Measurements from ENCODE around the gene AHSA1. TPM values are rescaled to one million over a fixed set of nuclear protein-coding genes. Genes with fewer than 3 reads are reported as not detected.

The AHSA1 gene
- total and polyA plus RNA-seq, 3 experiments from 2014 or later: 134 to 324 (median 307) TPM

DNA sequence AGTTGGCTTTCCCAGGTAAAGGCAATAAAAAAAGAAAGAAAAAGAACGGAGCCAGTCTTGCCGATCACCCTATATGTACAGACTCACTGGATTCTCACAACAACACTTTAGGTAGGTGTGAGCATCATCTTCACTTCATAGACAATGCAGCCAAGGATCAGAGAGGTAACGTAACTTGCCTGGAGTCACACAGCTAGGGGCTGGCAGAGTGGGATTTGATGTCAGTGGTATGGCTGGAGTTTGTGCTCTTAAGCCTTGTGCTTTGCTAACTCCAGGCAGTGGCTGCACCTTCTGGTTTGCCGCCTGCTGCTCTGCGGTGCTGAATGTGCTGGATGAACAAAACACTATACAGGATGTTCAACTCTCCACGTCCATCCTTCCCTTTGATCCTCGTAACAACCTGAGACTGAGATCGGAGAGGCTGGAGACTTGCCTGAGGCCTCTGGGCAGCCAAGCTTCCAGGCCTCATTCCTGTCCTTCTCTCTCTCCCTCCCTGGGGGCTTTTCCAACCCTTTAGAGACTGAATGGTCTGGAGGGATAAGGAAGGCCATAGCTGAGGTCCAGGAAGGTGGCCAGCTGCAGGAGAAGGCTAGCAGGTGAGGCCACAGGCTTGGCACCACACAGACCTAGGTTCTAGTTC is 32.6 kb downstream of the AHSA1 start:
- CTCF ChIA-PET: no interaction called here
- Mint-ChIP-seq H3K4me3 (no peak overlapping the region), H3K27me3 (peaks cover under 1 to 5% of the 10 kb centered on the region in 2 donors)

GRCh38 chr14:77491056-77491455 is 33.2 kb downstream of the AHSA1 start:
- Histone ChIP-seq H3K4me3 (ENCODE audit: low read length) (no peak overlapping the region), H3K9me3 (ENCODE audit: low read length) (no peaks in the 10 kb centered on the region), H3K36me3 (ENCODE audit: insufficient read depth, low read length) (no peaks in the 10 kb centered on the region), H3K27me3 (ENCODE audit: insufficient read depth, low read length, poor library complexity, severe bottlenecking) (no peaks in the 10 kb centered on the region), H3K4me1 (ENCODE audit: insufficient read depth, low read length) (no peaks in the 10 kb centered on the region), H3K27ac (ENCODE audit: low read depth, low read length) (no peak overlapping the region)
- Mint-ChIP-seq H3K4me3 (no peak overlapping the region), H3K27ac (no peak overlapping the region), H3K36me3 (no peaks in the 10 kb centered on the region), H3K4me1 (no peaks in the 10 kb centered on the region), H3K27me3 (peaks cover 5 to 9% of the 10 kb centered on the region in 2 donors), H3K9me3 (no peaks in the 10 kb centered on the region)
- CTCF ChIA-PET: no interaction called here
- no peak for DNase-seq
- POLR2A ChIA-PET: no interaction called here

More for the DNA sequence above, 32.6 kb downstream of the AHSA1 start:
- Mint-ChIP-seq H3K36me3 (no peaks in the 10 kb centered on the region), H3K9me3 (no peaks in the 10 kb centered on the region), H3K4me1 (no peaks in the 10 kb centered on the region), H3K27ac (no peak overlapping the region)
- no peaks in the 10 kb centered on the region for H3K36me3 ChIP-seq (ENCODE audit: insufficient read depth, low read length)
- H3K4me1 ChIP-seq (ENCODE audit: insufficient read depth, low read length): no peaks in the 10 kb centered on the region
- no peaks in the 10 kb centered on the region for H3K27me3 ChIP-seq (ENCODE audit: insufficient read depth, low read length, poor library complexity, severe bottlenecking)
- no peaks in the 10 kb centered on the region for H3K9me3 ChIP-seq (ENCODE audit: low read length)
- no peak overlapping the region for H3K27ac ChIP-seq (ENCODE audit: low read depth, low read length)
- POLR2A ChIA-PET: no interaction called here
- H3K4me3 ChIP-seq (ENCODE audit: low read length): no peak overlapping the region
- no peak for DNase-seq

DNA sequence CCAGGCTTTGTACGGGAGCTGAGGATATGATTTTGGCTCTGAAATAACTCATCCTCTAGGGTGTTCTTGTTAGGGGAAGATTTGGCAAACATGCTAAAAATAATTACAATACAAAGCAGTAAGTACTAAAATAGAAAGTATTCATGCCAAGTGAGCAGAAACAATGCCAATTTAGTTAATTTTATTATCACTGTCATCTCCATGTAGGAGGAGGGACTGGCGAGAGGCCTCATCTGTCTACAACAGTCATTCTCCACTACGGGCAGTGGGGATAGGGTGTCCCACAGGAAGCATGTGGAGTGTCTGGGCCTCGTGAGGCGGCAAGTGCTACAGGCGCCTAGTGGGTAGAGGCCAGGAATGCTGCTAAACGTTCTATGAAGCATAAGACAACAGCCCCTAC is 37.4 kb downstream of the AHSA1 start:
- Mint-ChIP-seq H3K4me1 (peaks cover 4 to 12% (median 5%) of the 10 kb centered on the region in 3 donors), H3K36me3 (no peaks in the 10 kb centered on the region), H3K27me3 (peaks cover 17 to 28% of the 10 kb centered on the region in 2 donors), H3K27ac (no peak overlapping the region), H3K9me3 (no peaks in the 10 kb centered on the region), H3K4me3 (peak overlapping the region in 1 of 7 donors; percentile 59)
- DNase-seq: no peak
- Histone ChIP-seq H3K27me3 (ENCODE audit: insufficient read depth, low read length, poor library complexity, severe bottlenecking) (peaks cover 6% of the 10 kb centered on the region), H3K36me3 (ENCODE audit: insufficient read depth, low read length) (no peaks in the 10 kb centered on the region), H3K4me1 (ENCODE audit: insufficient read depth, low read length) (peaks cover 7% of the 10 kb centered on the region), H3K4me3 (ENCODE audit: low read length) (no peak overlapping the region), H3K9me3 (ENCODE audit: low read length) (no peaks in the 10 kb centered on the region), H3K27ac (ENCODE audit: low read depth, low read length) (no peak overlapping the region)
- ChIA-PET POLR2A (no interaction called here), CTCF (no interaction called here)

- Mint-ChIP-seq H3K4me1 (peaks cover 5 to 12% (median 5%) of the 10 kb centered on the region in 3 donors), H3K9me3 (peaks cover 0 to 5% (median 3%) of the 10 kb centered on the region in 5 donors), H3K4me3 (peak within 1 kb of the TSS; percentile 76 to 89 (median 80)), H3K36me3 (peaks cover 0 to 5% (median 4%) of the 10 kb centered on the region in 3 donors), H3K27ac (no peak within 1 kb of the TSS), H3K27me3 (peaks cover 25 to 30% of the 10 kb centered on the region in 2 donors)
- Histone ChIP-seq H3K9me3 (ENCODE audit: low read length) (no peaks in the 10 kb centered on the region), H3K4me1 (ENCODE audit: insufficient read depth, low read length) (peaks cover 7% of the 10 kb centered on the region), H3K36me3 (ENCODE audit: insufficient read depth, low read length) (no peaks in the 10 kb centered on the region), H3K27me3 (ENCODE audit: insufficient read depth, low read length, poor library complexity, severe bottlenecking) (peaks cover 6% of the 10 kb centered on the region), H3K27ac (ENCODE audit: low read depth, low read length) (no peak within 1 kb of the TSS), H3K4me3 (ENCODE audit: low read length) (no peak within 1 kb of the TSS)
- peak in 4 of 5 donors; percentile 4 to 34 (median 17) for DNase-seq
- CTCF ChIA-PET: no interaction called here
- POLR2A ChIA-PET: no interaction called here
Measured at GRCh38 chr14:77498120-77498979, 40.5 kb downstream of the AHSA1 start, which contains the start of gene ISM2. TSS of gene ISM2 (minus strand) at chr14:77498816. CDS start at chr14:77498793, 23 bp downstream.

DNA sequence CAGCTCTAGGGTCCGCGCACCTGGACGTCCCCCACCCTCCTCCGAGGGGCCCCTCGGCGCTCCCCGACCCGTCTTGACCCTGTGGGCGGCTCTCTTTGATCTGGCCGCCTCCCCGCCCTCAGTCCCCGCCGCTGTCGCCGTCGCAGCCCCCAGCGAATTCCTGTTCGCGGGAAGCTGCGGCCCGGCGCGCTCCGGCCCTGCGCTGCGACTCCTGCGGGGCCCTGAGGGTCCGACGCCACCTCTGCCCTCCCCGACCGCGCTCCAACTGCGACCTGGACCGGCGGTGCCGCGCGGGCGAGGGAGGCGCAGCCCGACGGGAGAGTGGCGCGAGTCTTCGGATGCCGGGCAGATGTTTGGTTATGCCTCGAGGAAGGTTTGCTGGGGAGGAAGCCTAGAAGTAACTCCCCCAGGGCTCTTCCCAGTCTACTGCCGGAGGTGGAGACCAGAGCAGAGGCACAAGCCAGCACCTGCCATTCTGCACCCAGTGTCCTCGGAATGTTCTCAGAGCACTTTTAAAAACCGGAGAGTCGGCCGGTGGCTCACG is 41.2 kb downstream of the AHSA1 start:
- DNase-seq: no peak
- Histone ChIP-seq H3K4me3 (ENCODE audit: low read length) (no peak overlapping the region), H3K36me3 (ENCODE audit: insufficient read depth, low read length) (no peaks in the 10 kb centered on the region), H3K27me3 (ENCODE audit: insufficient read depth, low read length, poor library complexity, severe bottlenecking) (peaks cover 6% of the 10 kb centered on the region), H3K4me1 (ENCODE audit: insufficient read depth, low read length) (peaks cover 7% of the 10 kb centered on the region), H3K9me3 (ENCODE audit: low read length) (no peaks in the 10 kb centered on the region), H3K27ac (ENCODE audit: low read depth, low read length) (no peak overlapping the region)
- CTCF ChIA-PET: no interaction called here
- POLR2A ChIA-PET: no interaction called here
- Mint-ChIP-seq H3K36me3 (peaks cover 0 to 6% (median 5%) of the 10 kb centered on the region in 3 donors), H3K27ac (no peak overlapping the region), H3K4me1 (peaks cover 5 to 12% (median 5%) of the 10 kb centered on the region in 3 donors), H3K27me3 (peaks cover 26 to 30% of the 10 kb centered on the region in 2 donors), H3K9me3 (peaks cover 0 to 6% (median 3%) of the 10 kb centered on the region in 5 donors), H3K4me3 (peak overlapping the region; percentile 37 to 89 (median 71))

DNA sequence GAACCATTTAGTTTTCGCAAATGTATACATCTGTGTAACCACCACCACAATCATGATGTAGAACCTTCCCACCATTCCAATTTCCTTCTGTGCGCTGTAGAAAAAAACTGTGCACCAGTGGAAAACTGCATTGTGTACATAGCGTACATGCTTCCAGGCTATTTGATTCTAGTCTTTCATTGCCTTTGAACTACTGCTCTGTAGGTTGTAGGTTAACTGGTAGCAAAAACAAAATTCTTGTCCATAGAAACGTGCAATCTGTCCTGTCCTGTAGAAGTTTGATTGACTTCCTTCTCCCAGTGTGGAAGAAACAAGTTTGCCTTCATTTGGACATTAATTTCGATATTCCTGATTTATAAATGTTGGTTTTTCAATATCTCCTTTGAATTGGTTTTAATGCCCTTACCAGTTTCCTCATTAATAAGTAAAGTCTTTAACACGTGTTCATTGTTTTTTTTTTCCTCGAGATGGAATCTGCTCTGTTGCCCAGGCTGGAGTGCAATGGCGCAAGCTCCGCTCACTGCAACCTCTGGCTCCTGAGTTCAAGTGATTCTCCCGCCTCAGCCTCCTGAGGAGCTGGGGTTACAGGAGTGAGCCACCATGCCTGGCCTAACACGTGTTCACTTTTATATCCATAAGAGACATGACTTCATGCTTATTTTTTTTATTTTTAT is 44.4 kb downstream of the AHSA1 start:
- CTCF ChIA-PET: no interaction called here

GRCh38 chr14:77503138-77503537 is 45.2 kb downstream of the AHSA1 start:
- peaks cover 2% of the 10 kb centered on the region for H3K4me1 ChIP-seq (ENCODE audit: insufficient read depth, low read length)
- Mint-ChIP-seq H3K27ac (peak overlapping the region in 1 of 8 donors; percentile 47), H3K9me3 (peaks cover 0 to 12% (median 8%) of the 10 kb centered on the region in 5 donors), H3K4me3 (no peak overlapping the region), H3K27me3 (peaks cover 12 to 15% of the 10 kb centered on the region in 2 donors), H3K36me3 (peaks cover 10 to 23% (median 13%) of the 10 kb centered on the region in 3 donors), H3K4me1 (peaks cover under 1 to 8% (median 2%) of the 10 kb centered on the region in 3 donors)
- no peak overlapping the region for H3K27ac ChIP-seq (ENCODE audit: low read depth, low read length)
- no peak overlapping the region for H3K4me3 ChIP-seq (ENCODE audit: low read length)
- no peak for DNase-seq
- POLR2A ChIA-PET: no interaction called here
- CTCF ChIA-PET: no interaction called here
- H3K36me3 ChIP-seq (ENCODE audit: insufficient read depth, low read length): no peaks in the 10 kb centered on the region
- H3K9me3 ChIP-seq (ENCODE audit: low read length): no peaks in the 10 kb centered on the region
- H3K27me3 ChIP-seq (ENCODE audit: insufficient read depth, low read length, poor library complexity, severe bottlenecking): peaks cover under 1% of the 10 kb centered on the region

More for the DNA sequence above, 44.4 kb downstream of the AHSA1 start:
- Mint-ChIP-seq H3K9me3 (peaks cover 0 to 12% (median 8%) of the 10 kb centered on the region in 5 donors), H3K36me3 (peaks cover 4 to 19% (median 7%) of the 10 kb centered on the region in 3 donors), H3K4me3 (peak overlapping the region in 1 of 7 donors; percentile 62), H3K4me1 (peaks cover 5 to 12% (median 5%) of the 10 kb centered on the region in 3 donors), H3K27ac (no peak overlapping the region), H3K27me3 (peaks cover 18% of the 10 kb centered on the region in 2 donors)
- POLR2A ChIA-PET: no interaction called here
- no peak for DNase-seq
- H3K27me3 ChIP-seq (ENCODE audit: insufficient read depth, low read length, poor library complexity, severe bottlenecking): peaks cover 6% of the 10 kb centered on the region
- H3K9me3 ChIP-seq (ENCODE audit: low read length): no peaks in the 10 kb centered on the region
- H3K27ac ChIP-seq (ENCODE audit: low read depth, low read length): no peak overlapping the region
- H3K4me1 ChIP-seq (ENCODE audit: insufficient read depth, low read length): peaks cover 7% of the 10 kb centered on the region
- no peaks in the 10 kb centered on the region for H3K36me3 ChIP-seq (ENCODE audit: insufficient read depth, low read length)
- no peak overlapping the region for H3K4me3 ChIP-seq (ENCODE audit: low read length)
